GM20000 (cell line): ENCODE results near the gene VAV2.

Experiments used
- DNase-seq: peaks from one replicate; pipeline ENCODE4 v3.0.0; 2012; ENCODE audit warnings: low spot score
- TF ChIP-seq, protein P1 (sequence below): IDR thresholded peaks from 2 replicates; pipeline ENCODE4 v1.5.1; 2012; ENCODE audit warnings: mild to moderate bottlenecking, control low read depth; ENCODE audit errors: extremely low read depth, missing control alignments

VAV2 gene

GRCh38 chr9:133893191-133893994 lies 98.7 kb downstream of the VAV2 start:
- TF ChIP-seq, protein P1, sequence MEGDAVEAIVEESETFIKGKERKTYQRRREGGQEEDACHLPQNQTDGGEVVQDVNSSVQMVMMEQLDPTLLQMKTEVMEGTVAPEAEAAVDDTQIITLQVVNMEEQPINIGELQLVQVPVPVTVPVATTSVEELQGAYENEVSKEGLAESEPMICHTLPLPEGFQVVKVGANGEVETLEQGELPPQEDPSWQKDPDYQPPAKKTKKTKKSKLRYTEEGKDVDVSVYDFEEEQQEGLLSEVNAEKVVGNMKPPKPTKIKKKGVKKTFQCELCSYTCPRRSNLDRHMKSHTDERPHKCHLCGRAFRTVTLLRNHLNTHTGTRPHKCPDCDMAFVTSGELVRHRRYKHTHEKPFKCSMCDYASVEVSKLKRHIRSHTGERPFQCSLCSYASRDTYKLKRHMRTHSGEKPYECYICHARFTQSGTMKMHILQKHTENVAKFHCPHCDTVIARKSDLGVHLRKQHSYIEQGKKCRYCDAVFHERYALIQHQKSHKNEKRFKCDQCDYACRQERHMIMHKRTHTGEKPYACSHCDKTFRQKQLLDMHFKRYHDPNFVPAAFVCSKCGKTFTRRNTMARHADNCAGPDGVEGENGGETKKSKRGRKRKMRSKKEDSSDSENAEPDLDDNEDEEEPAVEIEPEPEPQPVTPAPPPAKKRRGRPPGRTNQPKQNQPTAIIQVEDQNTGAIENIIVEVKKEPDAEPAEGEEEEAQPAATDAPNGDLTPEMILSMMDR: no peak
- DNase-seq: no peak

- no peak for DNase-seq
- TF ChIP-seq, protein P1: no peak
These were observed 99.8 kb downstream of the VAV2 start for GRCh38 chr9:133892193-133892920.

GRCh38 chr9:133891741-133892140 lies 100.4 kb downstream of the VAV2 start:
- no peak for DNase-seq
- TF ChIP-seq, protein P1: no peak

DNA sequence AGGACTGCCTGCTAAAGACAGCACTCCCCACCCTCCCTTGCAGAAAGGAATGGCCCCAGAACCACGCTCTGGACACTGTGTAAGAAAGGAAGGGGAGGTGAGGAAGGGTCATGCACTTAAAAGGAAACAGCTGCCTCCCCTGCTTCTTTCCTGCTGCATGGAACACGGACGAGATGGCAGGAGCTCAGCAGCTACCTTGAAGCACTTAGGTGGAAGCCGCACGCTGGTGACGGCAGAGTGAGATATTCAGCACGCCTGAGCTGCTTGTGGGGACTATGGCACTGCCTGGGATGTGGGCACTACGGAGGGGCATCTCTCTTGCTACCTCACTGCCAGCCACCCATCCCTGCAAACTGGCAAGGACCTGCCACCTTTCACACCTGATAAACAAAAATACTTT lies 101.5 kb downstream of the VAV2 start:
- no peak for DNase-seq
- TF ChIP-seq, protein P1: no peak

DNA sequence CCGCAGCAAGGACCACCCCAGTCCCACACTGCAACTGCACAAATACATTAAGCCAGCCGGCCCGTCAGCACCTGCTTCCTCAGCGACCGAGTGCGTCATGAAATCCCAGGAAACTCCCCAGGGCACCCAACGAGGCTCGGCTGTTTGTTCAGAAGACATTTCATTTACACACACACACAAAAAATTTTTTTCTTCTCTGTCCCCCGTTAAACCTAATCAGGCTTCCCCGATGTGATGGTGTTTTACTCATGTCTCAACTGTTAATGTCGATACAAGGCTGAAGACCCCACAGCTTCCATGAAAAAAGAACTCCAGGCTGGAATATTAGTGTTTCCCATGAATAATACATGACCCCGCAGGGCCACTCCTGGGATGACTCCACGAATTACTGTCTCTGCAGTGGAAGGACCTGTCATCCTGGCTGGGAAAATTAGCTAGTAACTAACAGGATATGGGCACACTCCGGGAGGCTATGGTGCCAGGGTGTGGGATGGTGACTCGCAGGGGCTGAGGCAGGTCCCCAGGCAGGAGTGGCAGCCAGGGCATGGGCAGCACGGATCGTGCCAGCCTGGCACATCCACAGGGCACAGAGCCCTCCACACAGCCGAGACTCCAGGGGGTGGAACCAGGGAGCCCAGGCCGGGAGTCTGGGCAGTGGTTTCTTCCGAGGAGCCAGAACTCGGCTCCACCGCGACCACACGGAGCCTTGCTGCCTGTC lies 102.4 kb downstream of the VAV2 start:
- DNase-seq: no peak
- TF ChIP-seq, protein P1: no peak

DNA sequence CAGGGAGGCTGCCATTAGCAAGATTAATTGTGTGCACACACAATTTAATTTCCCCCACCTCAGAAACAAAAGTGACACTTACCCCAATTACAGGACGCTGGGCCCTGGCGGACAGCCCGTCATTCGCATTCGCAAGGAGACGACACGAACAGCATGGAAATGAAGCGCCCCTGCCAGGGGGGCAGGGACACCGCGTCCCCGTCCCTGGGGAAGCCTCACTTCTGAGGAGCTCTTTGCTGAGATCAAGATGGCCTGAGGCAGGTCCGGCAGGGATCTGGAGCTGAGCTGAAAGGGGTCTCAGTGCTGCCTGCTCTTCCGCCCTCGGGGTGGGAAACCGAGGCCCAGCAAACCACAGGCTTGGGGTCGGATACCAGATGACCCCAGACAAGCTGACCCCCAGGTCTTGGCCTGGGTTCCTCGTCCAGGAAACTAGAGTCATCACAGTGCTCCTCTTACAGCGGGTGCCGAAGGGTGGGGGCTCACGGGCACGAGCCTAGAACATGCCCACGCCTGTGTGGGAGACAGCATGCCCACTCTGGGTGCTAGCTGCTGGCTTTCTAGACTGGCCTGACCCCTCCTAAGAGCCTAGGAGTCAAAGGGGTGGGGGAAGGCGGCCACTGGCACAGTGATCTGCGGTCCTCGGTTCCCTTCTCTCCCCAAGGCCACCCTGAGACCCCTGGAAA lies 103.2 kb downstream of the VAV2 start:
- TF ChIP-seq, protein P1: no peak
- no peak for DNase-seq
